ENCODE measurements around the gene DOLPP1.

Gene DOLPP1

GRCh38 chr9:129080601-129081387, at the start of gene DOLPP1:
TSS of gene DOLPP1 (plus strand) at chr9:129081111. CDS start at chr9:129081132, 21 bp downstream.
- peak; percentile 97 to 100 (median 98) for DNase-seq

- no peak for DNase-seq
These were observed 49.4 kb upstream of the DOLPP1 start for GRCh38 chr9:129031514-129031913.

GRCh38 chr9:129032541-129033159, 48.3 kb upstream of the DOLPP1 start:
- DNase-seq: no peak

- no peak for DNase-seq
These were observed 47.7 kb upstream of the DOLPP1 start for GRCh38 chr9:129033216-129033615.

- DNase-seq: peak in 1 of 6 experiments; percentile 21
These were observed 45.1 kb upstream of the DOLPP1 start for GRCh38 chr9:129035838-129036237.

GRCh38 chr9:129036241-129036922, 44.5 kb upstream of the DOLPP1 start, which contains the start of gene MIGA2:
TSS of gene MIGA2 (plus strand) at chr9:129036626. CDS start at chr9:129040595, 3,969 bp downstream.
- peak; percentile 79 to 92 (median 88) for DNase-seq

- DNase-seq: no peak
These were observed 43.8 kb upstream of the DOLPP1 start for GRCh38 chr9:129036923-129037766.

- DNase-seq: no peak
These were observed 43.2 kb upstream of the DOLPP1 start for GRCh38 chr9:129037767-129038098.

GRCh38 chr9:129038109-129038852, 42.6 kb upstream of the DOLPP1 start:
- DNase-seq: no peak

- no peak for DNase-seq
These were observed 40.7 kb upstream of the DOLPP1 start for GRCh38 chr9:129040113-129040643.

GRCh38 chr9:129042016-129042415, 38.9 kb upstream of the DOLPP1 start:
- no peak for DNase-seq

GRCh38 chr9:129052592-129052991, 28.3 kb upstream of the DOLPP1 start:
- DNase-seq: no peak

GRCh38 chr9:129053020-129053419, 27.9 kb upstream of the DOLPP1 start:
- DNase-seq: no peak

GRCh38 chr9:129054163-129054851, 26.6 kb upstream of the DOLPP1 start:
- no peak for DNase-seq

GRCh38 chr9:129058965-129059795, 21.7 kb upstream of the DOLPP1 start:
- DNase-seq: no peak

GRCh38 chr9:129059796-129060785, 20.8 kb upstream of the DOLPP1 start:
- no peak for DNase-seq

GRCh38 chr9:129060991-129061390, 19.9 kb upstream of the DOLPP1 start:
- no peak for DNase-seq

- no peak for DNase-seq
These were observed 17.9 kb upstream of the DOLPP1 start for GRCh38 chr9:129063061-129063460.

GRCh38 chr9:129064499-129064908, 16.4 kb upstream of the DOLPP1 start:
- DNase-seq: no peak

Measured in stimulated activated naive CD4-positive, alpha-beta T cell (primary cell).